Endothelial cell of umbilical vein (primary cell): Measurements from ENCODE around the gene SEC24C.

Experiments used
- CTCF ChIP-seq, 2 donors: IDR thresholded peaks; 1 replicate in 1 of 2; 2 replicates in 1 of 2; pipeline ENCODE4 v1.5.1; 2011; ENCODE audit warnings: low read length in 2 of 2, mild to moderate bottlenecking in 2 of 2, moderate library complexity in 2 of 2, control low read depth in 1 of 2, inconsistent platforms in 1 of 2, low read depth in 1 of 2; ENCODE audit not compliant: insufficient read depth in 1 of 2; ENCODE audit errors: extremely low read depth in 1 of 2
- EZH2 ChIP-seq: IDR thresholded peaks from 2 replicates; pipeline ENCODE4 v1.6.1; 2012; ENCODE audit warnings: borderline replicate concordance, low read depth, mild to moderate bottlenecking, moderate library complexity, low read length, inconsistent platforms; ENCODE audit not compliant: severe bottlenecking
- FOS ChIP-seq: IDR thresholded peaks from 2 replicates; pipeline ENCODE4 v1.6.1; 2011; ENCODE audit warnings: mild to moderate bottlenecking, low read length, moderate library complexity, borderline replicate concordance; ENCODE audit not compliant: insufficient read depth
- GATA2 ChIP-seq: IDR thresholded peaks from 2 replicates; pipeline ENCODE4 v1.7.0; 2011; ENCODE audit warnings: low read depth, mild to moderate bottlenecking, moderate library complexity, mixed read lengths, low read length; ENCODE audit not compliant: insufficient read length, insufficient read depth
- JUN ChIP-seq: IDR thresholded peaks from 2 replicates; pipeline ENCODE4 v1.6.1; 2011; ENCODE audit warnings: borderline replicate concordance, low read depth; ENCODE audit not compliant: insufficient read length, insufficient read depth
- MAX ChIP-seq: IDR thresholded peaks from 2 replicates; pipeline ENCODE4 v1.6.1; 2011; ENCODE audit not compliant: insufficient read depth, insufficient read length
- MYC ChIP-seq: IDR thresholded peaks from one replicate; pipeline ENCODE4 v1.6.1; 2011; ENCODE audit warnings: mild to moderate bottlenecking, low read depth, low read length
- POLR2A ChIP-seq: IDR thresholded peaks from 2 replicates; pipeline ENCODE4 v1.6.1; 2012; ENCODE audit warnings: low read depth, mild to moderate bottlenecking, control low read depth, low read length
- POLR2AphosphoS5 ChIP-seq: IDR thresholded peaks from 2 replicates; pipeline ENCODE4 v1.6.1; 2012; ENCODE audit warnings: low read depth, mild to moderate bottlenecking, control low read depth, low read length, moderate library complexity; ENCODE audit not compliant: insufficient read depth

DNA sequence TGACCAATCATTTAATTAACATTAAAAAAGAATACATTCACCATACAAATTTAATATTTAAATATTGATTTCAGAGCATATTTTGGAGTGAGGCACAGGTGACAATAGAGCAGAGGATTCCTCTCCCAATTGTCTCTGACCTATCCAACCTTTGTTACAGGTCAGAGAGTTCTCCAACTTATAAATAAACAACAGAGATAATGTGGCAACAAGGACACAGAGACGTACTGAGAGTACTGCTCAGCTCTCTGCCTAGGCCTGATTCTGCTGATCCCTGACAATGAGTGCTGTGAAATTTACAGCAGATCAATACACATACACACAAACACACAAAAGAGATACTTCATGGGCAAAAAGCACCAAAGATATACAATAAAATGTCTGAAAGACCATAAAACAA, 27.9 kb upstream of the SEC24C start:
- TF ChIP-seq CTCF (IDR thresholded peaks at IDR 0.05; ENCODE audit: extremely low read depth in 1 of 2, insufficient read depth in 1 of 2, low read depth in 1 of 2, low read length in 2 of 2), result no peak
- TF ChIP-seq POLR2A, result no peak
- TF ChIP-seq JUN, result no peak
- no peak for TF ChIP-seq MYC
- TF ChIP-seq POLR2AphosphoS5, result no peak
- TF ChIP-seq EZH2, result no peak
- TF ChIP-seq FOS, result no peak
- no peak for TF ChIP-seq GATA2
- TF ChIP-seq MAX, result no peak
